Fibroblast of the aortic adventitia (primary cell): ENCODE measurements around the gene MGMT. TPM values are rescaled to one million over a fixed set of nuclear protein-coding genes. Genes with fewer than 3 reads are reported as not detected.

Experiments used
- DNase-seq: peaks from one replicate; pipeline ENCODE4 v3.0.0-alpha.2; 2010; ENCODE audit warnings: low read depth
- H3K4me3 ChIP-seq: 2 replicates; pipeline ENCODE4 v1.5.1; 2011; ENCODE audit warnings: low read depth, mild to moderate bottlenecking, control low read depth, low read length, moderate library complexity
- total RNA-seq: library from RNA; depleted of rRNA; stranded (reverse); fragments of >200 nt; gene quantifications from 2 replicates; pipeline ENCODE4 v1.2.3, GENCODE V29; 2012; ENCODE audit warnings: low replicate concordance
- TF ChIP-seq, protein P1 (sequence below): IDR thresholded peaks from 2 replicates; pipeline ENCODE4 v1.5.1; 2011; ENCODE audit warnings: mild to moderate bottlenecking, low read length, control low read depth, inconsistent platforms; ENCODE audit not compliant: insufficient read depth

The MGMT gene
- total RNA-seq, 1 donor = 21.8 TPM

DNA sequence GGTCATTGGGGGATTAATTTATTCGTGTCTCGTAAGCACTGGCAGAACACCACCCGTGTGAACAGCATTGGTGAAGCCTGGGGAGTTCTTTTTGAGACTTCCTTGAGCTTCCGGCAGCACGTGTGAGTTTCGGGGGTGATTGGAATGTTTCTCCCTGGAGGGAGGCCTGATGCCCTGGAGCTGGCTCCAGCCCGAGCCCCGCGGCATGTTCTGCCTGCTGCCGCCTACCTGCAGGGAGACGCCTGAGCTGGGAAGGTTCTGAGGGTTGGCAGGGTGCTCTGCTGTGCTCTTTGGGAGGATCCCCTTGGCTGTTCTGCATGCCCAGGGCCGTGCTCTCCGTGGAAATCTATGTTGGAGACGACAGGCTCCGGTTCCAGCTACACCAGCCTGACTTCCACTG, 159.3 kb downstream of the MGMT start:
- TF ChIP-seq, protein P1, sequence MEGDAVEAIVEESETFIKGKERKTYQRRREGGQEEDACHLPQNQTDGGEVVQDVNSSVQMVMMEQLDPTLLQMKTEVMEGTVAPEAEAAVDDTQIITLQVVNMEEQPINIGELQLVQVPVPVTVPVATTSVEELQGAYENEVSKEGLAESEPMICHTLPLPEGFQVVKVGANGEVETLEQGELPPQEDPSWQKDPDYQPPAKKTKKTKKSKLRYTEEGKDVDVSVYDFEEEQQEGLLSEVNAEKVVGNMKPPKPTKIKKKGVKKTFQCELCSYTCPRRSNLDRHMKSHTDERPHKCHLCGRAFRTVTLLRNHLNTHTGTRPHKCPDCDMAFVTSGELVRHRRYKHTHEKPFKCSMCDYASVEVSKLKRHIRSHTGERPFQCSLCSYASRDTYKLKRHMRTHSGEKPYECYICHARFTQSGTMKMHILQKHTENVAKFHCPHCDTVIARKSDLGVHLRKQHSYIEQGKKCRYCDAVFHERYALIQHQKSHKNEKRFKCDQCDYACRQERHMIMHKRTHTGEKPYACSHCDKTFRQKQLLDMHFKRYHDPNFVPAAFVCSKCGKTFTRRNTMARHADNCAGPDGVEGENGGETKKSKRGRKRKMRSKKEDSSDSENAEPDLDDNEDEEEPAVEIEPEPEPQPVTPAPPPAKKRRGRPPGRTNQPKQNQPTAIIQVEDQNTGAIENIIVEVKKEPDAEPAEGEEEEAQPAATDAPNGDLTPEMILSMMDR = no peak
- H3K4me3 ChIP-seq = no peak overlapping the region
- no peak for DNase-seq

DNA sequence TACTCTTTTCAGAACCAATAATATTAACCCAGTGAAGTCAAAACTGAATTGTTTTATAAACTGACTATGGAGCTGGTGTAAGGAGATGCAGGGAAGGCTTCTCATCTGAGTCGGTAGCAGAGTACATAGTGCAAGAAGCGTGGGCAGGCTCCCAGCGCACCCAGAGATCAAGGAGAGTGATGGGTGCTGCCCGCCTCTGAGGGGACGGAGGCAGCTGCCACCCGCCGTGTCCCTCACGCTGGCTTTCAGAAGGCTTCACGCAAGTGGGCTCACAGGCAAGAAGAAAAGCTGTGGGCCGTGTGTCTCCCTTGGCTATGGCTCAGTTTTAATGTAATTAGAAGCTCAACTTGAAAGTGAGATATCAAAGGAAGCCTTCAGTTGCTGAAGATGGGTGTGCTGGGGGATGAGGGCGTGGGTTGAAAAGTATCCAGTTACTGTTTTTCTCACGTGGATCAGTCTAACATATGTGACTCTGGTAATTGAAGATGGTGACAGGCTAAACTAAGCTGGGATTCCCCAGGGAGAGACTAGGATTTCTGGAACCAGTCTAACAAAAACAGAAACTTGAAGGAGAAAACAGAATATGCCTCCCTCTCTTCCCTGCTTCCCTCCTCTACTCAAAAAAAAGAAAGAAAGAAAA, 159.9 kb downstream of the MGMT start:
- TF ChIP-seq, protein P1 = no peak
- DNase-seq = no peak
- H3K4me3 ChIP-seq = no peak overlapping the region

DNA sequence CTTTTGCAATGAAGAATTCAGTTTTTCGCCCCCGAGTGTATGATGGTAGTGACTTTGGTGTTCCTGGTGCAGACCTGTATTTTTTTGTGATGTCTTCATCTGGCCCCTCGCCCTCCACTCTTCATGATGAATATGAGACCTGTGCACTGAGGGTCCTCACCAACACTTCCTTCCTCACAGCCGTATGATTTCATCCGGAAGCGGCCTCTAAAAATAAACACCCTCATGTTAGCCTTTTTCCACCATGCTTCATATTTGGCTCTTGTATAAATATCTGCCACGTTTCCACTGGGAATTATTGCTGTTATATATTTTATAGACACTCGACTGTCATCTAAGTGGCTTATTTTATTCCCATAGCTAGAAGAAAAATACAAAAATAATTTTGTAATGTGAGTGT, 160.4 kb downstream of the MGMT start:
- TF ChIP-seq, protein P1 = no peak
- H3K4me3 ChIP-seq = no peak overlapping the region
- DNase-seq = no peak

DNA sequence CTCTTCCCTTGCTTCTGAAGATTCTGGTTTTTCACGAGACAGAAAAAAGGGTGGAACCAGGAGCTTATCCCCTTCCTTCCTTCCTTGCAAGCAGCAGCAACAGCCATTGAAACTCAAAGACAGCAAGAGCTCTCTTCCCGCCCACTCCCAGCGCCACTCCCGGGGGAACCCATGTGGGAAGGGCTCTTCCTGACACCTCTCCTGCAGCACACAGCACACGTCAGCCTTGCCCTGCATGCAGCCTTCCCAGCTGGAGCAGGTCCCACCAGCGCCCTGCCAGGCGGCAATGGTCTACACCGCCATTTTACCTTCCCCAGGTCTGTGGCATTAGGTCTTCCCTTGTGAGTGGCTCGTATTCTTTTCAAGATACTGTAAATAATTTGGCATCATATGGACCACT, 161.8 kb downstream of the MGMT start:
- H3K4me3 ChIP-seq = no peak overlapping the region
- TF ChIP-seq, protein P1 = no peak
- DNase-seq = no peak

DNA sequence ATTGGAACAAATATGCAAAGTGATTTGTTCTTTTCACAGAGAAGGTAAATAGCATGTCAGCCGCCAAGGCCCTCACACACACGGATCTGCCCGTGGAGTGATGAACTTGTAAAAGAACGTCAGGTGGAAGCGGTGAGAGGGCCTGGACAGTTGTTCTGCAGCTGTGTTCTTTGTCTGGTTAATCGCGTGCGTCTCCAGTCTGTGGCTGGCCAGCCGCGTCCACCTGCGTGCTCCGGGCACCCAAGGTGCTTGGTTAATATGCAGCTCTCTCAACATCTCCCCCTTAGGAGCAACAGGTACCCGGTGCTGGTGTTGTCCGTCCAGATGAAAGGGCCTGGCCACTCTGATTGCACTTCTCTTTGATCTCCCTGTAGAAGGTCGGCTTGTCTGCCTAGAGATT, 162.9 kb downstream of the MGMT start:
- no peak overlapping the region for H3K4me3 ChIP-seq
- no peak for DNase-seq
- TF ChIP-seq, protein P1 = no peak

DNA sequence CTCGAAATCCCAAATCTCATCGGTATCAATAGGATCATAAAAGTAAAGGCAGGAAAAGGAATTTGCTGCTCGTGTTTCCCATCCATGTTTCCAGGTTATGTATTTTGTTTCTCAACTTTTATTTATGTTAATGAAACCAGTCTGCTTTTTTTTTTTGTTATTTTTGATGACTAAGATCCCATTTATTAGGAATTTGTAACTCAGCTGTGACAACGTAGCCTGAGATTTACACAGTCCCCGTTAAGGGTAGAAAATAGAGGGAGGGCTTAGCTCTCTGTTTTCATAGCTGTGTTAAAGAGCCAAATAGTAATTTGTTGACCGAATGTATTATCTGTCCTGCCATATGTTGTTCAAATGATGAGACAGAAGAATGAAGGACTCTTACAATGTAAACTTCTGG, 164.0 kb downstream of the MGMT start:
- H3K4me3 ChIP-seq = no peak overlapping the region
- TF ChIP-seq, protein P1 = no peak
- DNase-seq = no peak
